Stimulated activated effector memory CD8-positive, alpha-beta T cell treated with anti-CD3 and anti-CD28 coated beads, Interleukin-12 subunit alpha, Interleukin-12 subunit beta, amount 100 ng/mL, for 72 hours (primary cell): ENCODE data around the gene CCNQ.

Experiments
- ATAC-seq: fragments of 150-1000 bp; cut with Tn5 transposase; 2 replicates; pipeline ENCODE4 v1.10.0; 2021
- DNase-seq, 2 donors: peaks; one replicate each; pipeline ENCODE4 v3.0.0; 2021 to 2022; ENCODE audit warnings: low spot score in 2 of 2
- H3K27ac Mint-ChIP-seq: one replicate; pipeline ENCODE4 v1.8.0; 2022; ENCODE audit warnings: mild to moderate bottlenecking, mixed read lengths
- H3K36me3 Mint-ChIP-seq: one replicate; pipeline ENCODE4 v1.8.0; 2022; ENCODE audit warnings: mild to moderate bottlenecking, mixed read lengths
- H3K4me1 Mint-ChIP-seq: one replicate; pipeline ENCODE4 v1.8.0; 2022; ENCODE audit warnings: mixed read lengths
- H3K4me3 Mint-ChIP-seq: one replicate; pipeline ENCODE4 v1.8.0; 2022; ENCODE audit warnings: mild to moderate bottlenecking, mixed read lengths
- H3K9me3 Mint-ChIP-seq: one replicate; pipeline ENCODE4 v1.8.0; 2022; ENCODE audit warnings: mixed read lengths

The CCNQ gene

GRCh38 chrX:153639177-153640044 lies 40.5 kb upstream of the CCNQ start:
- no peak for DNase-seq
- peaks cover 3% of the 10 kb centered on the region for H3K36me3 Mint-ChIP-seq
- peaks cover 6% of the 10 kb centered on the region for H3K4me1 Mint-ChIP-seq

GRCh38 chrX:153638436-153639176 lies 39.7 kb upstream of the CCNQ start:
- Mint-ChIP-seq H3K9me3 (no peaks in the 10 kb centered on the region), H3K36me3 (peaks cover 5% of the 10 kb centered on the region), H3K4me3 (no peak overlapping the region), H3K4me1 (peaks cover 6% of the 10 kb centered on the region), H3K27ac (no peak overlapping the region)
- ATAC-seq = no peak
- no peak for DNase-seq

More at GRCh38 chrX:153639177-153640044, 40.5 kb upstream of the CCNQ start:
- ATAC-seq = no peak
- Mint-ChIP-seq H3K27ac (no peak overlapping the region), H3K4me3 (no peak overlapping the region), H3K9me3 (no peaks in the 10 kb centered on the region)

GRCh38 chrX:153638041-153638371 lies 39.1 kb upstream of the CCNQ start:
- Mint-ChIP-seq H3K4me3 (no peak overlapping the region), H3K36me3 (peaks cover 5% of the 10 kb centered on the region), H3K4me1 (peaks cover 5% of the 10 kb centered on the region), H3K27ac (no peak overlapping the region), H3K9me3 (no peaks in the 10 kb centered on the region)
- DNase-seq (no peak), ATAC-seq (no peak)

- DNase-seq (no peak), ATAC-seq (no peak)
- no peak overlapping the region for H3K27ac Mint-ChIP-seq
- no peaks in the 10 kb centered on the region for H3K9me3 Mint-ChIP-seq
- H3K36me3 Mint-ChIP-seq = peaks cover 5% of the 10 kb centered on the region
- H3K4me1 Mint-ChIP-seq = no peaks in the 10 kb centered on the region
- no peak overlapping the region for H3K4me3 Mint-ChIP-seq
Measured at GRCh38 chrX:153637121-153638040, 38.4 kb upstream of the CCNQ start.

- H3K27ac Mint-ChIP-seq = no peak overlapping the region
- no peaks in the 10 kb centered on the region for H3K4me1 Mint-ChIP-seq
- peaks cover 5% of the 10 kb centered on the region for H3K36me3 Mint-ChIP-seq
- DNase-seq (no peak), ATAC-seq (no peak)
- H3K4me3 Mint-ChIP-seq = no peak overlapping the region
- H3K9me3 Mint-ChIP-seq = no peaks in the 10 kb centered on the region
Measured at GRCh38 chrX:153636716-153637115, 37.8 kb upstream of the CCNQ start.

- no peak overlapping the region for H3K4me3 Mint-ChIP-seq
- H3K27ac Mint-ChIP-seq = no peak overlapping the region
- no peaks in the 10 kb centered on the region for H3K4me1 Mint-ChIP-seq
- peaks cover 5% of the 10 kb centered on the region for H3K36me3 Mint-ChIP-seq
- DNase-seq (no peak), ATAC-seq (peak; percentile 65)
- H3K9me3 Mint-ChIP-seq = peaks cover 4% of the 10 kb centered on the region
Measured at GRCh38 chrX:153635788-153636668, 37.1 kb upstream of the CCNQ start.

- H3K9me3 Mint-ChIP-seq = peaks cover 5% of the 10 kb centered on the region
- ATAC-seq (no peak), DNase-seq (no peak)
- no peaks in the 10 kb centered on the region for H3K4me1 Mint-ChIP-seq
- no peak overlapping the region for H3K4me3 Mint-ChIP-seq
- H3K27ac Mint-ChIP-seq = no peak overlapping the region
- peaks cover 5% of the 10 kb centered on the region for H3K36me3 Mint-ChIP-seq
Measured at GRCh38 chrX:153635388-153635787, 36.4 kb upstream of the CCNQ start.

- Mint-ChIP-seq H3K9me3 (peaks cover 5% of the 10 kb centered on the region), H3K36me3 (peaks cover 5% of the 10 kb centered on the region), H3K4me1 (no peaks in the 10 kb centered on the region), H3K4me3 (no peak overlapping the region), H3K27ac (no peak overlapping the region)
- ATAC-seq (no peak), DNase-seq (no peak)
Measured at GRCh38 chrX:153634832-153635231, 35.9 kb upstream of the CCNQ start.

GRCh38 chrX:153634236-153634635 lies 35.3 kb upstream of the CCNQ start:
- no peak overlapping the region for H3K4me3 Mint-ChIP-seq
- no peak for ATAC-seq
- DNase-seq = no peak
- H3K9me3 Mint-ChIP-seq = peaks cover 5% of the 10 kb centered on the region
- H3K4me1 Mint-ChIP-seq = no peaks in the 10 kb centered on the region
- no peak overlapping the region for H3K27ac Mint-ChIP-seq
- peaks cover 5% of the 10 kb centered on the region for H3K36me3 Mint-ChIP-seq

GRCh38 chrX:153633607-153634180 lies 34.8 kb upstream of the CCNQ start:
- no peak for ATAC-seq
- Mint-ChIP-seq H3K4me1 (no peaks in the 10 kb centered on the region), H3K9me3 (peaks cover 5% of the 10 kb centered on the region), H3K4me3 (no peak overlapping the region), H3K27ac (no peak overlapping the region), H3K36me3 (peaks cover 5% of the 10 kb centered on the region)
- no peak for DNase-seq

GRCh38 chrX:153633048-153633447 lies 34.1 kb upstream of the CCNQ start:
- Mint-ChIP-seq H3K27ac (no peak overlapping the region), H3K4me1 (no peaks in the 10 kb centered on the region), H3K9me3 (peaks cover 5% of the 10 kb centered on the region), H3K36me3 (peaks cover 5% of the 10 kb centered on the region), H3K4me3 (no peak overlapping the region)
- ATAC-seq (no peak), DNase-seq (no peak)

- DNase-seq (no peak), ATAC-seq (no peak)
- Mint-ChIP-seq H3K27ac (no peak overlapping the region), H3K4me1 (no peaks in the 10 kb centered on the region), H3K9me3 (peaks cover 5% of the 10 kb centered on the region), H3K4me3 (no peak overlapping the region), H3K36me3 (peaks cover 5% of the 10 kb centered on the region)
Measured at GRCh38 chrX:153632595-153632946, 33.6 kb upstream of the CCNQ start.

GRCh38 chrX:153631907-153632594 lies 33.1 kb upstream of the CCNQ start:
- Mint-ChIP-seq H3K27ac (no peak overlapping the region), H3K4me3 (no peak overlapping the region), H3K36me3 (peaks cover 5% of the 10 kb centered on the region), H3K4me1 (no peaks in the 10 kb centered on the region), H3K9me3 (peaks cover 5% of the 10 kb centered on the region)
- DNase-seq (no peak), ATAC-seq (no peak)

GRCh38 chrX:153631346-153631745 lies 32.4 kb upstream of the CCNQ start:
- Mint-ChIP-seq H3K4me3 (no peak overlapping the region), H3K9me3 (peaks cover 5% of the 10 kb centered on the region), H3K4me1 (no peaks in the 10 kb centered on the region), H3K36me3 (peaks cover 5% of the 10 kb centered on the region), H3K27ac (no peak overlapping the region)
- DNase-seq (no peak), ATAC-seq (no peak)
